OCI-LY1 (cell line): ENCODE data around the gene CYTL1.

ENCODE experiments used
- H2AFZ ChIP-seq: fragments of 200-600 bp; sonication (generic), shearing (Covaris generic); 2 replicates; pipeline ENCODE4 v1.6.0; 2014; ENCODE audit warnings: antibody characterized with exemption, mild to moderate bottlenecking, low read length
- H3F3A ChIP-seq: fragments of 200-600 bp; sonication (generic), shearing (Covaris generic); 2 replicates; pipeline ENCODE4 v1.6.0; 2014; ENCODE audit warnings: mild to moderate bottlenecking, antibody characterized with exemption, low read length, moderate library complexity; ENCODE audit not compliant: insufficient read depth
- H3K27ac ChIP-seq: fragments of 200-600 bp; sonication (generic); 2 replicates; pipeline ENCODE4 v1.5.1; 2014; ENCODE audit warnings: low read length, mixed run types, mild to moderate bottlenecking, low read depth; ENCODE audit not compliant: poor library complexity, severe bottlenecking
- H3K27me3 ChIP-seq: fragments of 200-600 bp; sonication (generic); 2 replicates; pipeline ENCODE4 v1.6.0; 2014; ENCODE audit warnings: antibody characterized with exemption, mild to moderate bottlenecking, low read length, moderate library complexity; ENCODE audit not compliant: insufficient read depth
- H3K36me3 ChIP-seq: fragments of 200-600 bp; sonication (generic); 2 replicates; pipeline ENCODE4 v1.6.1; 2014; ENCODE audit warnings: mild to moderate bottlenecking, antibody characterized with exemption, low read length, moderate library complexity, mixed read lengths; ENCODE audit not compliant: insufficient read depth
- H3K4me1 ChIP-seq: fragments of 200-600 bp; sonication (generic); 2 replicates; pipeline ENCODE4 v1.5.1; 2014; ENCODE audit warnings: mild to moderate bottlenecking, low read length, moderate library complexity; ENCODE audit not compliant: insufficient read depth, severe bottlenecking
- H3K4me2 ChIP-seq: fragments of 200-600 bp; sonication (generic), shearing (Covaris generic); 2 replicates; pipeline ENCODE4 v1.6.1; 2014; ENCODE audit warnings: low read length
- H3K4me3 ChIP-seq: fragments of 200-600 bp; sonication (generic); 2 replicates; pipeline ENCODE4 v1.5.1; 2014; ENCODE audit warnings: low read length, low read depth, mild to moderate bottlenecking, mixed read lengths; ENCODE audit not compliant: poor library complexity, severe bottlenecking
- H3K79me2 ChIP-seq: fragments of 200-600 bp; shearing (Covaris generic); 2 replicates; pipeline ENCODE4 v1.6.1; 2016; ENCODE audit warnings: mixed run types, low read length, mixed read lengths; ENCODE audit not compliant: insufficient read depth
- H3K9ac ChIP-seq: fragments of 200-600 bp; sonication (generic), shearing (Covaris generic); 2 replicates; pipeline ENCODE4 v1.6.1; 2014; ENCODE audit warnings: mild to moderate bottlenecking, low read length, mixed read lengths
- H3K9me2 ChIP-seq: fragments of 200-600 bp; sonication (generic), shearing (Covaris generic); 2 replicates; pipeline ENCODE4 v1.6.1; 2014; ENCODE audit warnings: low read depth, mild to moderate bottlenecking, low read length, mixed read lengths
- H3K9me3 ChIP-seq: fragments of 200-600 bp; shearing (Covaris generic); 2 replicates; pipeline ENCODE4 v1.6.1; 2014; ENCODE audit warnings: low read length, mixed read lengths
- H4K20me1 ChIP-seq: fragments of 200-600 bp; sonication (generic), shearing (Covaris generic); 2 replicates; pipeline ENCODE4 v1.6.0; 2016; ENCODE audit warnings: mild to moderate bottlenecking, low read length; ENCODE audit not compliant: insufficient read depth
- CTCF ChIP-seq: fragments of 200-600 bp; sonication (generic), shearing (Covaris generic); IDR thresholded peaks from 2 replicates; pipeline ENCODE4 v1.5.1; 2017; ENCODE audit warnings: mild to moderate bottlenecking, antibody characterized with exemption, low read length, moderate library complexity, mixed read lengths
- EZH2 ChIP-seq: fragments of 200-600 bp; sonication (generic), shearing (Covaris generic); IDR thresholded peaks from 2 replicates; pipeline ENCODE4 v1.8.0; 2017; ENCODE audit warnings: borderline replicate concordance, mixed run types, mild to moderate bottlenecking, antibody characterized with exemption, low read length, moderate library complexity, mixed read lengths

CYTL1 gene

GRCh38 chr4:5055411-5055810, 36.2 kb upstream of the CYTL1 start:
- Histone ChIP-seq H3K9ac (no peak overlapping the region), H2AFZ (no peak overlapping the region), H4K20me1 (no peaks in the 10 kb centered on the region), H3F3A (no peaks in the 10 kb centered on the region), H3K9me3 (no peaks in the 10 kb centered on the region), H3K9me2 (no peaks in the 10 kb centered on the region), H3K79me2 (no peaks in the 10 kb centered on the region), H3K27ac (no peak overlapping the region), H3K36me3 (no peaks in the 10 kb centered on the region), H3K4me2 (no peak overlapping the region), H3K4me1 (peaks cover 15% of the 10 kb centered on the region), H3K4me3 (no peak overlapping the region), H3K27me3 (no peaks in the 10 kb centered on the region)
- TF ChIP-seq CTCF (no peak), EZH2 (no peak)

GRCh38 chr4:5054532-5054931, 35.3 kb upstream of the CYTL1 start:
- no peaks in the 10 kb centered on the region for H3K27me3 ChIP-seq
- no peak overlapping the region for H3K4me2 ChIP-seq
- H3K9ac ChIP-seq: no peak overlapping the region
- TF ChIP-seq CTCF (no peak), EZH2 (no peak)
- H4K20me1 ChIP-seq: no peaks in the 10 kb centered on the region
- H3K4me3 ChIP-seq: no peak overlapping the region
- H3K36me3 ChIP-seq: no peaks in the 10 kb centered on the region
- no peaks in the 10 kb centered on the region for H3K9me2 ChIP-seq
- H3K9me3 ChIP-seq: no peaks in the 10 kb centered on the region
- H3K4me1 ChIP-seq: peaks cover 15% of the 10 kb centered on the region
- H3F3A ChIP-seq: no peaks in the 10 kb centered on the region
- H3K79me2 ChIP-seq: no peaks in the 10 kb centered on the region
- H2AFZ ChIP-seq: no peak overlapping the region
- H3K27ac ChIP-seq: no peak overlapping the region

GRCh38 chr4:5052726-5053425, 33.6 kb upstream of the CYTL1 start:
- Histone ChIP-seq H3K9ac (no peak overlapping the region), H3K4me1 (peaks cover 15% of the 10 kb centered on the region), H3F3A (no peaks in the 10 kb centered on the region), H3K9me2 (no peaks in the 10 kb centered on the region), H2AFZ (no peak overlapping the region), H3K27ac (no peak overlapping the region), H4K20me1 (no peaks in the 10 kb centered on the region), H3K79me2 (no peaks in the 10 kb centered on the region), H3K27me3 (no peaks in the 10 kb centered on the region), H3K36me3 (no peaks in the 10 kb centered on the region), H3K4me3 (no peak overlapping the region), H3K4me2 (no peak overlapping the region), H3K9me3 (no peaks in the 10 kb centered on the region)
- TF ChIP-seq CTCF (no peak), EZH2 (no peak)
